SU-DHL-6 (cell line): ENCODE data around the gene XIST.

ENCODE experiments used
- H2AFZ ChIP-seq: fragments of 200-600 bp; sonication (generic); 2 replicates; pipeline ENCODE4 v1.6.1; 2014; ENCODE audit warnings: low read depth, mild to moderate bottlenecking, moderate library complexity, mixed read lengths, antibody characterized with exemption, low read length; ENCODE audit not compliant: severe bottlenecking
- H3F3A ChIP-seq: fragments of 200-600 bp; shearing (Covaris generic); 2 replicates; pipeline ENCODE4 v1.6.0; 2016; ENCODE audit warnings: antibody characterized with exemption, mild to moderate bottlenecking; ENCODE audit not compliant: insufficient read depth
- H3K27ac ChIP-seq: fragments of 200-600 bp; sonication (generic); 2 replicates; pipeline ENCODE4 v1.5.1; 2016; ENCODE audit warnings: low read depth, mild to moderate bottlenecking, low read length, moderate library complexity, mixed read lengths
- H3K27me3 ChIP-seq: fragments of 200-600 bp; sonication (generic), shearing (Covaris generic); 2 replicates; pipeline ENCODE4 v1.6.0; 2014; ENCODE audit warnings: mild to moderate bottlenecking, low read length
- H3K36me3 ChIP-seq: fragments of 200-600 bp; sonication (generic); 2 replicates; pipeline ENCODE4 v1.6.1; 2014; ENCODE audit warnings: mild to moderate bottlenecking, low read length, mixed read lengths
- H3K4me2 ChIP-seq: fragments of 300-600, 200-600 bp; shearing (Covaris generic), sonication (generic); 2 replicates; pipeline ENCODE4 v1.6.0; 2014; ENCODE audit warnings: low read length, low read depth, mild to moderate bottlenecking; ENCODE audit not compliant: poor library complexity, severe bottlenecking
- H3K4me3 ChIP-seq: fragments of 200-600 bp; sonication (generic); 2 replicates; pipeline ENCODE4 v1.5.1; 2014; ENCODE audit warnings: antibody characterized with exemption, low read length, mild to moderate bottlenecking, mixed read lengths; ENCODE audit not compliant: insufficient read depth, poor library complexity, severe bottlenecking
- H3K79me2 ChIP-seq: fragments of 200-600 bp; sonication (generic); 2 replicates; pipeline ENCODE4 v1.6.1; 2014; ENCODE audit warnings: mild to moderate bottlenecking, low read length, moderate library complexity; ENCODE audit not compliant: insufficient read depth
- H3K9ac ChIP-seq: fragments of 200-600 bp; sonication (generic); 2 replicates; pipeline ENCODE4 v1.7.0; 2014; ENCODE audit warnings: mild to moderate bottlenecking, low read length
- H3K9me2 ChIP-seq: fragments of 200-600 bp; sonication (generic); replicated peaks from 2 replicates; pipeline ENCODE4 v1.6.1; 2014; ENCODE audit warnings: low read length; ENCODE audit not compliant: insufficient read depth
- H3K9me3 ChIP-seq: fragments of 200-600 bp; sonication (generic); 2 replicates; pipeline ENCODE4 v1.6.1; 2014; ENCODE audit warnings: low read length, mixed read lengths; ENCODE audit not compliant: insufficient read depth
- H4K20me1 ChIP-seq: fragments of 200-600 bp; sonication (generic); 2 replicates; pipeline ENCODE4 v1.6.1; 2014; ENCODE audit warnings: low read depth, mild to moderate bottlenecking, antibody characterized with exemption, low read length, moderate library complexity, mixed read lengths
- EZH2phosphoT487 ChIP-seq: fragments of 200-600 bp; sonication (generic), shearing (Covaris generic); conservative IDR thresholded peaks from 2 replicates; pipeline ENCODE4 v1.6.1; 2018; ENCODE audit warnings: mild to moderate bottlenecking, antibody characterized with exemption, low read length, moderate library complexity, mixed read lengths
- TF ChIP-seq, protein P1 (sequence below): fragments of 200-600 bp; sonication (generic); IDR thresholded peaks from one replicate; pipeline ENCODE4 v1.5.1; 2017; ENCODE audit warnings: antibody characterized with exemption, mild to moderate bottlenecking, low read length, moderate library complexity; ENCODE audit not compliant: insufficient read depth, poor library complexity, severe bottlenecking

XIST gene

DNA sequence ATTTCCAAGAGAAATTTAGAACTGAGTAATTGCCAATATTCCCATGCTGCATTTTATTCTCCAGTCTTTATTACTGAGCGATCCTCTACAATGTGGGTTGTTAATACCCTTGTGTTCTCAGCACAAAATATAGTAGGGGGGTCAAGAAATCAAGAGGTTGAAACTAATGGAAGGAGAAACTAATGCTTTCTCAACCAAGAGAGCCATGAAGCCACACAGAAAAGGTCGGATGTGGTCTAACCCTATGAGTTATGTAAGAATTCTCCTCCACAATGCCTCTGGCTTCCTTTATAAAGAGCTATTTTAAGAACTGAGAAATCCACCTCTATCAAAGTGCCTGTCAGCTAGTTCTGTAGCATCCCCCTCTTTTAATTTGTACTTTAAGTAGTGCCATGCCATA, 21.0 kb downstream of the XIST start:
- no peak overlapping the region for H3K27ac ChIP-seq
- no peaks in the 10 kb centered on the region for H4K20me1 ChIP-seq
- no peak overlapping the region for H2AFZ ChIP-seq
- H3F3A ChIP-seq: no peaks in the 10 kb centered on the region
- H3K27me3 ChIP-seq: no peaks in the 10 kb centered on the region
- no peak overlapping the region for H3K4me2 ChIP-seq
- no peak for TF ChIP-seq EZH2phosphoT487
- TF ChIP-seq, protein P1, sequence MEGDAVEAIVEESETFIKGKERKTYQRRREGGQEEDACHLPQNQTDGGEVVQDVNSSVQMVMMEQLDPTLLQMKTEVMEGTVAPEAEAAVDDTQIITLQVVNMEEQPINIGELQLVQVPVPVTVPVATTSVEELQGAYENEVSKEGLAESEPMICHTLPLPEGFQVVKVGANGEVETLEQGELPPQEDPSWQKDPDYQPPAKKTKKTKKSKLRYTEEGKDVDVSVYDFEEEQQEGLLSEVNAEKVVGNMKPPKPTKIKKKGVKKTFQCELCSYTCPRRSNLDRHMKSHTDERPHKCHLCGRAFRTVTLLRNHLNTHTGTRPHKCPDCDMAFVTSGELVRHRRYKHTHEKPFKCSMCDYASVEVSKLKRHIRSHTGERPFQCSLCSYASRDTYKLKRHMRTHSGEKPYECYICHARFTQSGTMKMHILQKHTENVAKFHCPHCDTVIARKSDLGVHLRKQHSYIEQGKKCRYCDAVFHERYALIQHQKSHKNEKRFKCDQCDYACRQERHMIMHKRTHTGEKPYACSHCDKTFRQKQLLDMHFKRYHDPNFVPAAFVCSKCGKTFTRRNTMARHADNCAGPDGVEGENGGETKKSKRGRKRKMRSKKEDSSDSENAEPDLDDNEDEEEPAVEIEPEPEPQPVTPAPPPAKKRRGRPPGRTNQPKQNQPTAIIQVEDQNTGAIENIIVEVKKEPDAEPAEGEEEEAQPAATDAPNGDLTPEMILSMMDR: no peak
- H3K9me2 ChIP-seq: no peaks in the 10 kb centered on the region
- H3K9ac ChIP-seq: no peak overlapping the region
- H3K79me2 ChIP-seq: no peaks in the 10 kb centered on the region
- no peaks in the 10 kb centered on the region for H3K36me3 ChIP-seq
- H3K4me3 ChIP-seq: no peak overlapping the region
- no peaks in the 10 kb centered on the region for H3K9me3 ChIP-seq

- Histone ChIP-seq H3K36me3 (no peaks in the 10 kb centered on the region), H4K20me1 (no peaks in the 10 kb centered on the region), H3K79me2 (no peaks in the 10 kb centered on the region)
Measured at GRCh38 chrX:73830489-73831414, 21.8 kb downstream of the XIST start.

GRCh38 chrX:73829890-73830466, 22.5 kb downstream of the XIST start:
- Histone ChIP-seq H4K20me1 (no peaks in the 10 kb centered on the region), H3K4me3 (no peak overlapping the region), H3K9me2 (no peaks in the 10 kb centered on the region), H3K9ac (no peak overlapping the region), H3K4me2 (no peak overlapping the region), H3F3A (no peaks in the 10 kb centered on the region), H3K27me3 (no peaks in the 10 kb centered on the region), H2AFZ (no peak overlapping the region), H3K79me2 (no peaks in the 10 kb centered on the region), H3K36me3 (no peaks in the 10 kb centered on the region), H3K27ac (no peak overlapping the region), H3K9me3 (no peaks in the 10 kb centered on the region)
- TF ChIP-seq, protein P1: no peak
- TF ChIP-seq EZH2phosphoT487: no peak

More at GRCh38 chrX:73830489-73831414, 21.8 kb downstream of the XIST start:
- Histone ChIP-seq H3K9me3 (no peaks in the 10 kb centered on the region), H3K9me2 (no peaks in the 10 kb centered on the region), H3K4me3 (no peak overlapping the region), H3K27ac (no peak overlapping the region), H2AFZ (no peak overlapping the region), H3K9ac (no peak overlapping the region), H3K4me2 (no peak overlapping the region), H3F3A (no peaks in the 10 kb centered on the region), H3K27me3 (no peaks in the 10 kb centered on the region)
- TF ChIP-seq EZH2phosphoT487: no peak
- TF ChIP-seq, protein P1: no peak
